GM23338 (cell line): ENCODE measurements around the gene LIF.

ENCODE experiments used
- TF ChIP-seq, protein P1 (sequence below), 2 experiments: fragments of 200-600 bp in 1 of 2; sonication (generic) in 1 of 2; conservative IDR thresholded peaks; 2 replicates each; pipeline versions ENCODE4 v1.5.1 to v1.6.1; 2016 to 2017; ENCODE audit warnings: antibody characterized with exemption in 2 of 2, low read depth in 2 of 2, mild to moderate bottlenecking in 2 of 2, moderate library complexity in 1 of 2
- TF ChIP-seq, protein P2 (sequence below): IDR thresholded peaks from one replicate; pipeline ENCODE4 v1.6.1; 2018; ENCODE audit warnings: antibody characterized with exemption; ENCODE audit not compliant: unreplicated experiment

DNA sequence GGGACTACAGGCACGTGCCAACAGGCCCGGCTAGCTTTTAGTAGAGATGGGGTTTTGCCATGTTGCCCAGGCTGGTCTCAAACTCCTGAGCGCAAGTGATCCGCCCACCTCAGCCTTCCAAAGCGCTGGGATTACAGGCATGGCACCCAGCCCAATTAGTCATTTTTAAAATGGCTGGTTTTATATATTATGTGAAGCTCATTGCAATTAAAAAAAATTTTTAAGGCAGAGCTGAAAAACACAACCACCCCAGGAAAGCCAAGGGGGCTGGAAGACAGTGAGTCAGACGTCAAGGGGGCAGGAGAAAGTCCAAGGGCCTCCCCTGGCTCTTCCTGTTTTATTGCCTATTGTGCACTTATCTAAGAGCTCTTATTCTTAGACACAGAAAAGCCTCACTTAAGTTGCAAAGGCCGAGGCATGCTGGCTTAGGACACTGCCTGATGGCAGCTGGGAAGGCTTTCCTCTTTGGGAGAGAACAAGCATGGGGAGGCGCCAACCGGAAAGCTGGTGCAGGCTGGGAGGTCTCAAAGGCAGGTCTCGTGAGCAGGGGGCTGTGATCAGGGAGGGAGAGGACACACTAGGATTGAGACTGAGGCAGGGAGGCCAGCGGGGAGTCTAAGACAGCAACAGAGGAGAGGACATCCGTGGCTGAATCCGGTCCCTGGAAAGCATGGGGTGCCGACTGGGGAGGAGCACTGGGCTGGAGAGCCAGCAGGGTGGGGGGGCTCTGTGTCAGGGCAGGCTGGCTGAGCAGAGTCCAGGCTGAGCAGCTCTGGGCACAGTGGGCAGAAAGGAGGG is 31.2 kb upstream of the LIF start:
- TF ChIP-seq, protein P1, sequence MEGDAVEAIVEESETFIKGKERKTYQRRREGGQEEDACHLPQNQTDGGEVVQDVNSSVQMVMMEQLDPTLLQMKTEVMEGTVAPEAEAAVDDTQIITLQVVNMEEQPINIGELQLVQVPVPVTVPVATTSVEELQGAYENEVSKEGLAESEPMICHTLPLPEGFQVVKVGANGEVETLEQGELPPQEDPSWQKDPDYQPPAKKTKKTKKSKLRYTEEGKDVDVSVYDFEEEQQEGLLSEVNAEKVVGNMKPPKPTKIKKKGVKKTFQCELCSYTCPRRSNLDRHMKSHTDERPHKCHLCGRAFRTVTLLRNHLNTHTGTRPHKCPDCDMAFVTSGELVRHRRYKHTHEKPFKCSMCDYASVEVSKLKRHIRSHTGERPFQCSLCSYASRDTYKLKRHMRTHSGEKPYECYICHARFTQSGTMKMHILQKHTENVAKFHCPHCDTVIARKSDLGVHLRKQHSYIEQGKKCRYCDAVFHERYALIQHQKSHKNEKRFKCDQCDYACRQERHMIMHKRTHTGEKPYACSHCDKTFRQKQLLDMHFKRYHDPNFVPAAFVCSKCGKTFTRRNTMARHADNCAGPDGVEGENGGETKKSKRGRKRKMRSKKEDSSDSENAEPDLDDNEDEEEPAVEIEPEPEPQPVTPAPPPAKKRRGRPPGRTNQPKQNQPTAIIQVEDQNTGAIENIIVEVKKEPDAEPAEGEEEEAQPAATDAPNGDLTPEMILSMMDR (conservative IDR thresholded peaks at IDR 0.05; ENCODE audit: low read depth in 2 of 2): no peak
- TF ChIP-seq, protein P2, sequence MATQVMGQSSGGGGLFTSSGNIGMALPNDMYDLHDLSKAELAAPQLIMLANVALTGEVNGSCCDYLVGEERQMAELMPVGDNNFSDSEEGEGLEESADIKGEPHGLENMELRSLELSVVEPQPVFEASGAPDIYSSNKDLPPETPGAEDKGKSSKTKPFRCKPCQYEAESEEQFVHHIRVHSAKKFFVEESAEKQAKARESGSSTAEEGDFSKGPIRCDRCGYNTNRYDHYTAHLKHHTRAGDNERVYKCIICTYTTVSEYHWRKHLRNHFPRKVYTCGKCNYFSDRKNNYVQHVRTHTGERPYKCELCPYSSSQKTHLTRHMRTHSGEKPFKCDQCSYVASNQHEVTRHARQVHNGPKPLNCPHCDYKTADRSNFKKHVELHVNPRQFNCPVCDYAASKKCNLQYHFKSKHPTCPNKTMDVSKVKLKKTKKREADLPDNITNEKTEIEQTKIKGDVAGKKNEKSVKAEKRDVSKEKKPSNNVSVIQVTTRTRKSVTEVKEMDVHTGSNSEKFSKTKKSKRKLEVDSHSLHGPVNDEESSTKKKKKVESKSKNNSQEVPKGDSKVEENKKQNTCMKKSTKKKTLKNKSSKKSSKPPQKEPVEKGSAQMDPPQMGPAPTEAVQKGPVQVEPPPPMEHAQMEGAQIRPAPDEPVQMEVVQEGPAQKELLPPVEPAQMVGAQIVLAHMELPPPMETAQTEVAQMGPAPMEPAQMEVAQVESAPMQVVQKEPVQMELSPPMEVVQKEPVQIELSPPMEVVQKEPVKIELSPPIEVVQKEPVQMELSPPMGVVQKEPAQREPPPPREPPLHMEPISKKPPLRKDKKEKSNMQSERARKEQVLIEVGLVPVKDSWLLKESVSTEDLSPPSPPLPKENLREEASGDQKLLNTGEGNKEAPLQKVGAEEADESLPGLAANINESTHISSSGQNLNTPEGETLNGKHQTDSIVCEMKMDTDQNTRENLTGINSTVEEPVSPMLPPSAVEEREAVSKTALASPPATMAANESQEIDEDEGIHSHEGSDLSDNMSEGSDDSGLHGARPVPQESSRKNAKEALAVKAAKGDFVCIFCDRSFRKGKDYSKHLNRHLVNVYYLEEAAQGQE: no peak
